Neutrophil (primary cell): Measurements from ENCODE around the gene TMOD3.
"Not testable (repeated sequence)": the region's sequence is repeated elsewhere in the genome, so short reads cannot be mapped to it uniquely, and the experiment has no call there.

Experiments used
- H3K27ac ChIP-seq: fragments of 200-600 bp; sonication (generic); 2 replicates; pipeline ENCODE4 v1.5.1; 2016; ENCODE audit warnings: mild to moderate bottlenecking, moderate library complexity
- H3K27me3 ChIP-seq: fragments of 200-600 bp; sonication (generic); 2 replicates; pipeline ENCODE4 v1.6.0; 2016; ENCODE audit warnings: mild to moderate bottlenecking
- H3K36me3 ChIP-seq: fragments of 200-600 bp; sonication (generic); 2 replicates; pipeline ENCODE4 v1.5.1; 2017
- H3K4me1 ChIP-seq, 2 experiments: fragments of 200-600 bp in 1 of 2; sonication (generic) in 1 of 2; 1 replicate in 1 of 2; 2 replicates in 1 of 2; pipeline versions ENCODE4 v1.5.1 to v1.6.1; 2013 to 2016; ENCODE audit warnings: low read depth in 1 of 2, low read length in 1 of 2, mild to moderate bottlenecking in 1 of 2, moderate library complexity in 1 of 2; ENCODE audit not compliant: control insufficient read depth in 1 of 2, insufficient read depth in 1 of 2
- H3K4me3 ChIP-seq, 2 experiments: fragments of 200-600 bp in 1 of 2; sonication (generic) in 1 of 2; 1 replicate in 1 of 2; 2 replicates in 1 of 2; pipeline ENCODE4 v1.5.1; 2013 to 2016; ENCODE audit warnings: low read depth in 1 of 2, low read length in 1 of 2, mild to moderate bottlenecking in 1 of 2, moderate library complexity in 1 of 2
- H3K9me3 ChIP-seq: fragments of 200-600 bp; sonication (generic); 2 replicates; pipeline ENCODE4 v1.5.1; 2016
- CTCF ChIP-seq: fragments of 200-600 bp; sonication (generic); IDR thresholded peaks from 2 replicates; pipeline ENCODE4 v1.5.1; 2016; ENCODE audit warnings: antibody characterized with exemption

Gene TMOD3

GRCh38 chr15:51878446-51879386 lies 49.3 kb downstream of the TMOD3 start:
- Histone ChIP-seq H3K4me3 (no peak overlapping the region), H3K4me1 (no peaks in the 10 kb centered on the region), H3K27me3 (no peaks in the 10 kb centered on the region), H3K9me3 (no peaks in the 10 kb centered on the region), H3K27ac (peak overlapping the region; percentile 19), H3K36me3 (peaks cover 18% of the 10 kb centered on the region)
- TF ChIP-seq CTCF = no peak

GRCh38 chr15:51879555-51879954 lies 50.1 kb downstream of the TMOD3 start:
- H3K9me3 ChIP-seq = no peaks in the 10 kb centered on the region
- H3K4me3 ChIP-seq = no peak overlapping the region
- peaks cover 13% of the 10 kb centered on the region for H3K36me3 ChIP-seq
- H3K4me1 ChIP-seq = peaks cover 0 to 6% of the 10 kb centered on the region in 2 experiments
- no peak for TF ChIP-seq CTCF
- H3K27ac ChIP-seq = peak overlapping the region; percentile 19
- H3K27me3 ChIP-seq = no peaks in the 10 kb centered on the region

GRCh38 chr15:51883271-51883837 lies 53.9 kb downstream of the TMOD3 start:
- H3K4me3 ChIP-seq = no peak overlapping the region
- no peak overlapping the region for H3K27ac ChIP-seq
- TF ChIP-seq CTCF = no peak
- H3K4me1 ChIP-seq = peaks cover 0 to 6% of the 10 kb centered on the region in 2 experiments
- H3K36me3 ChIP-seq = peaks cover 23% of the 10 kb centered on the region
- H3K9me3 ChIP-seq = no peaks in the 10 kb centered on the region
- no peaks in the 10 kb centered on the region for H3K27me3 ChIP-seq

GRCh38 chr15:51884041-51884440 lies 54.6 kb downstream of the TMOD3 start:
- no peak overlapping the region for H3K4me3 ChIP-seq
- no peak overlapping the region for H3K27ac ChIP-seq
- H3K9me3 ChIP-seq = no peaks in the 10 kb centered on the region
- H3K4me1 ChIP-seq = peaks cover 0 to 6% of the 10 kb centered on the region in 2 experiments
- no peak for TF ChIP-seq CTCF
- H3K27me3 ChIP-seq = no peaks in the 10 kb centered on the region
- H3K36me3 ChIP-seq = peaks cover 28% of the 10 kb centered on the region

GRCh38 chr15:51884517-51885236 lies 55.2 kb downstream of the TMOD3 start:
- H3K27ac ChIP-seq = no peak overlapping the region
- no peak overlapping the region for H3K4me3 ChIP-seq
- H3K9me3 ChIP-seq = no peaks in the 10 kb centered on the region
- peaks cover 34% of the 10 kb centered on the region for H3K36me3 ChIP-seq
- H3K4me1 ChIP-seq = peaks cover 0 to 6% of the 10 kb centered on the region in 2 experiments
- no peaks in the 10 kb centered on the region for H3K27me3 ChIP-seq
- no peak for TF ChIP-seq CTCF

- H3K36me3 ChIP-seq = peaks cover 42% of the 10 kb centered on the region
- H3K9me3 ChIP-seq, H3K4me1 ChIP-seq, H3K27me3 ChIP-seq, H3K27ac ChIP-seq, H3K4me3 ChIP-seq: not testable (repeated sequence)
These were observed 56.3 kb downstream of the TMOD3 start for GRCh38 chr15:51885758-51886157.
